ENCODE measurements around the gene INTS3. TPM values are rescaled to one million over a fixed set of nuclear protein-coding genes. Genes with fewer than 3 reads are reported as not detected.

Gene INTS3
- total and polyA plus RNA-seq, 10 of the 15 experiments (the other 5 are each of a cell fraction or from before 2014, with no cell fraction given): 12.6 to 87.4 (median 30.8) TPM

GRCh38 chr1:153805042-153805745 is 77.3 kb downstream of the INTS3 start (continued):
- no peak for TF ChIP-seq CHD4 (IDR thresholded peaks at IDR 0.05)
- TF ChIP-seq CBFB (IDR thresholded peaks at IDR 0.05; ENCODE audit: low read depth): peak; percentile 95
- no peak for TF ChIP-seq RB1 (IDR thresholded peaks at IDR 0.05; ENCODE audit: borderline replicate concordance)
- TF ChIP-seq, protein P1, sequence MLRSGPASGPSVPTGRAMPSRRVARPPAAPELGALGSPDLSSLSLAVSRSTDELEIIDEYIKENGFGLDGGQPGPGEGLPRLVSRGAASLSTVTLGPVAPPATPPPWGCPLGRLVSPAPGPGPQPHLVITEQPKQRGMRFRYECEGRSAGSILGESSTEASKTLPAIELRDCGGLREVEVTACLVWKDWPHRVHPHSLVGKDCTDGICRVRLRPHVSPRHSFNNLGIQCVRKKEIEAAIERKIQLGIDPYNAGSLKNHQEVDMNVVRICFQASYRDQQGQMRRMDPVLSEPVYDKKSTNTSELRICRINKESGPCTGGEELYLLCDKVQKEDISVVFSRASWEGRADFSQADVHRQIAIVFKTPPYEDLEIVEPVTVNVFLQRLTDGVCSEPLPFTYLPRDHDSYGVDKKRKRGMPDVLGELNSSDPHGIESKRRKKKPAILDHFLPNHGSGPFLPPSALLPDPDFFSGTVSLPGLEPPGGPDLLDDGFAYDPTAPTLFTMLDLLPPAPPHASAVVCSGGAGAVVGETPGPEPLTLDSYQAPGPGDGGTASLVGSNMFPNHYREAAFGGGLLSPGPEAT (IDR thresholded peaks at IDR 0.05; ENCODE audit: low read depth): peak; percentile 91
- TF ChIP-seq, protein P2, sequence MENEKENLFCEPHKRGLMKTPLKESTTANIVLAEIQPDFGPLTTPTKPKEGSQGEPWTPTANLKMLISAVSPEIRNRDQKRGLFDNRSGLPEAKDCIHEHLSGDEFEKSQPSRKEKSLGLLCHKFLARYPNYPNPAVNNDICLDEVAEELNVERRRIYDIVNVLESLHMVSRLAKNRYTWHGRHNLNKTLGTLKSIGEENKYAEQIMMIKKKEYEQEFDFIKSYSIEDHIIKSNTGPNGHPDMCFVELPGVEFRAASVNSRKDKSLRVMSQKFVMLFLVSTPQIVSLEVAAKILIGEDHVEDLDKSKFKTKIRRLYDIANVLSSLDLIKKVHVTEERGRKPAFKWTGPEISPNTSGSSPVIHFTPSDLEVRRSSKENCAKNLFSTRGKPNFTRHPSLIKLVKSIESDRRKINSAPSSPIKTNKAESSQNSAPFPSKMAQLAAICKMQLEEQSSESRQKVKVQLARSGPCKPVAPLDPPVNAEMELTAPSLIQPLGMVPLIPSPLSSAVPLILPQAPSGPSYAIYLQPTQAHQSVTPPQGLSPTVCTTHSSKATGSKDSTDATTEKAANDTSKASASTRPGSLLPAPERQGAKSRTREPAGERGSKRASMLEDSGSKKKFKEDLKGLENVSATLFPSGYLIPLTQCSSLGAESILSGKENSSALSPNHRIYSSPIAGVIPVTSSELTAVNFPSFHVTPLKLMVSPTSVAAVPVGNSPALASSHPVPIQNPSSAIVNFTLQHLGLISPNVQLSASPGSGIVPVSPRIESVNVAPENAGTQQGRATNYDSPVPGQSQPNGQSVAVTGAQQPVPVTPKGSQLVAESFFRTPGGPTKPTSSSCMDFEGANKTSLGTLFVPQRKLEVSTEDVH (IDR thresholded peaks at IDR 0.05; ENCODE audit: low read depth, partially characterized antibody): no peak
- peak; percentile 50; the same call in 1 of the 2 replicates for TF ChIP-seq TAF1 (IDR thresholded peaks at IDR 0.05; ENCODE audit: borderline replicate concordance, low read depth, low read length)
- TF ChIP-seq MXI1 (IDR thresholded peaks at IDR 0.05; ENCODE audit: low read depth, low read length): no peak
- TF ChIP-seq ZZZ3 (IDR thresholded peaks at IDR 0.05; ENCODE audit: control insufficient read depth, insufficient read length, low read depth): no peak
- TF ChIP-seq, protein P3, sequence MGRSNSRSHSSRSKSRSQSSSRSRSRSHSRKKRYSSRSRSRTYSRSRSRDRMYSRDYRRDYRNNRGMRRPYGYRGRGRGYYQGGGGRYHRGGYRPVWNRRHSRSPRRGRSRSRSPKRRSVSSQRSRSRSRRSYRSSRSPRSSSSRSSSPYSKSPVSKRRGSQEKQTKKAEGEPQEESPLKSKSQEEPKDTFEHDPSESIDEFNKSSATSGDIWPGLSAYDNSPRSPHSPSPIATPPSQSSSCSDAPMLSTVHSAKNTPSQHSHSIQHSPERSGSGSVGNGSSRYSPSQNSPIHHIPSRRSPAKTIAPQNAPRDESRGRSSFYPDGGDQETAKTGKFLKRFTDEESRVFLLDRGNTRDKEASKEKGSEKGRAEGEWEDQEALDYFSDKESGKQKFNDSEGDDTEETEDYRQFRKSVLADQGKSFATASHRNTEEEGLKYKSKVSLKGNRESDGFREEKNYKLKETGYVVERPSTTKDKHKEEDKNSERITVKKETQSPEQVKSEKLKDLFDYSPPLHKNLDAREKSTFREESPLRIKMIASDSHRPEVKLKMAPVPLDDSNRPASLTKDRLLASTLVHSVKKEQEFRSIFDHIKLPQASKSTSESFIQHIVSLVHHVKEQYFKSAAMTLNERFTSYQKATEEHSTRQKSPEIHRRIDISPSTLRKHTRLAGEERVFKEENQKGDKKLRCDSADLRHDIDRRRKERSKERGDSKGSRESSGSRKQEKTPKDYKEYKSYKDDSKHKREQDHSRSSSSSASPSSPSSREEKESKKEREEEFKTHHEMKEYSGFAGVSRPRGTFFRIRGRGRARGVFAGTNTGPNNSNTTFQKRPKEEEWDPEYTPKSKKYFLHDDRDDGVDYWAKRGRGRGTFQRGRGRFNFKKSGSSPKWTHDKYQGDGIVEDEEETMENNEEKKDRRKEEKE (IDR thresholded peaks at IDR 0.05): no peak
- TF ChIP-seq FOXM1 (IDR thresholded peaks at IDR 0.05; ENCODE audit: low read depth, low read length): peak; percentile 83; the same call in 1 of the 2 replicates
- TF ChIP-seq GABPA (IDR thresholded peaks at IDR 0.05; ENCODE audit: low read depth): no peak
- TF ChIP-seq ZBED1 (IDR thresholded peaks at IDR 0.05; ENCODE audit: borderline replicate concordance): peak; percentile 85; the same call in 1 of the 2 replicates
- peak; percentile 53; the same call in 1 of the 2 replicates for TF ChIP-seq PML (IDR thresholded peaks at IDR 0.05; ENCODE audit: low read length)
- peak; percentile 84 for TF ChIP-seq CREB1 (IDR thresholded peaks at IDR 0.05; ENCODE audit: low read depth)
- TF ChIP-seq SREBF1 (IDR thresholded peaks at IDR 0.05; ENCODE audit: low read length): no peak
- TF ChIP-seq, protein P4, sequence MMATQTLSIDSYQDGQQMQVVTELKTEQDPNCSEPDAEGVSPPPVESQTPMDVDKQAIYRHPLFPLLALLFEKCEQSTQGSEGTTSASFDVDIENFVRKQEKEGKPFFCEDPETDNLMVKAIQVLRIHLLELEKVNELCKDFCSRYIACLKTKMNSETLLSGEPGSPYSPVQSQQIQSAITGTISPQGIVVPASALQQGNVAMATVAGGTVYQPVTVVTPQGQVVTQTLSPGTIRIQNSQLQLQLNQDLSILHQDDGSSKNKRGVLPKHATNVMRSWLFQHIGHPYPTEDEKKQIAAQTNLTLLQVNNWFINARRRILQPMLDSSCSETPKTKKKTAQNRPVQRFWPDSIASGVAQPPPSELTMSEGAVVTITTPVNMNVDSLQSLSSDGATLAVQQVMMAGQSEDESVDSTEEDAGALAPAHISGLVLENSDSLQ (IDR thresholded peaks at IDR 0.05): peak; percentile 86
- peak; percentile 94; the same call in 1 of the 2 replicates for TF ChIP-seq BACH1 (IDR thresholded peaks at IDR 0.05; ENCODE audit: borderline replicate concordance)
- no peak for TF ChIP-seq SREBF2 (IDR thresholded peaks at IDR 0.05; ENCODE audit: low read length)
- TF ChIP-seq NKRF (conservative IDR thresholded peaks at IDR 0.05): no peak
- peak; percentile 84 for TF ChIP-seq IKZF1 (conservative IDR thresholded peaks at IDR 0.05)

Measured in GM12878 (cell line).